CD14-positive monocyte (primary cell): ENCODE data around the gene COBLL1. TPM values are rescaled to one million over a fixed set of nuclear protein-coding genes. Genes with fewer than 3 reads are reported as not detected.

Experiments used
- DNase-seq, 3 donors: peaks; one replicate each; pipeline ENCODE4 v3.0.0-alpha.2; 2011 to 2022
- H2AFZ ChIP-seq: 2 replicates; pipeline ENCODE4 v1.6.0; 2012; ENCODE audit warnings: mild to moderate bottlenecking, low read depth, low read length, inconsistent platforms; ENCODE audit not compliant: insufficient read depth, poor library complexity, severe bottlenecking
- H3K27ac ChIP-seq, 2 donors: 1 replicate in 1 of 2; 2 replicates in 1 of 2; pipeline ENCODE4 v1.5.1; 2012 to 2013; ENCODE audit warnings: low read length in 2 of 2, control low read depth in 1 of 2, inconsistent platforms in 1 of 2, low read depth in 1 of 2, mild to moderate bottlenecking in 1 of 2
- H3K27me3 ChIP-seq, 2 donors: one replicate each; pipeline versions ENCODE4 v1.6.0 to v1.6.1; 2011 to 2013; ENCODE audit warnings: low read length in 2 of 2; ENCODE audit not compliant: control insufficient read depth in 2 of 2, insufficient read depth in 2 of 2
- H3K36me3 ChIP-seq, 2 donors: replicated peaks in 1 of 2; 1 replicate in 1 of 2; 2 replicates in 1 of 2; pipeline versions ENCODE4 v1.5.1 to v1.6.1; 2012 to 2013; ENCODE audit warnings: low read length in 2 of 2, control low read depth in 1 of 2, inconsistent platforms in 1 of 2, mild to moderate bottlenecking in 1 of 2; ENCODE audit not compliant: insufficient read depth in 2 of 2, control insufficient read depth in 1 of 2
- H3K4me1 ChIP-seq, 2 donors: 1 replicate in 1 of 2; 2 replicates in 1 of 2; pipeline versions ENCODE4 v1.5.1 to v1.6.1; 2012 to 2013; ENCODE audit warnings: low read length in 2 of 2, control low read depth in 1 of 2, inconsistent platforms in 1 of 2, mild to moderate bottlenecking in 1 of 2, moderate library complexity in 1 of 2; ENCODE audit not compliant: insufficient read depth in 2 of 2, control insufficient read depth in 1 of 2
- H3K4me2 ChIP-seq: replicated peaks from 2 replicates; pipeline ENCODE3; 2012; ENCODE audit warnings: low read length, moderate library complexity, mild to moderate bottlenecking; ENCODE audit not compliant: poor library complexity, severe bottlenecking; ENCODE audit errors: extremely low read depth
- H3K4me3 ChIP-seq, 3 experiments: fragments of 200-600 bp in 1 of 3; sonication (generic) in 1 of 3; replicated peaks in 1 of 3; 1 replicate in 2 of 3; 2 replicates in 1 of 3; pipeline ENCODE4 v1.5.1; 2011 to 2013; ENCODE audit warnings: low read length in 3 of 3, mild to moderate bottlenecking in 3 of 3, control low read depth in 2 of 3, low read depth in 2 of 3, inconsistent platforms in 1 of 3, moderate library complexity in 1 of 3
- H3K79me2 ChIP-seq: 2 replicates; pipeline ENCODE4 v1.6.0; 2012; ENCODE audit warnings: mild to moderate bottlenecking, control low read depth, inconsistent platforms, low read length, moderate library complexity; ENCODE audit not compliant: insufficient read depth
- H3K9ac ChIP-seq: 2 replicates; pipeline ENCODE4 v1.6.0; 2017; ENCODE audit warnings: low read length, mild to moderate bottlenecking; ENCODE audit not compliant: insufficient read depth, poor library complexity, severe bottlenecking
- H3K9me3 ChIP-seq, 2 donors: replicated peaks in 1 of 2; 1 replicate in 1 of 2; 2 replicates in 1 of 2; pipeline versions ENCODE4 v1.5.1 to v1.6.1; 2012 to 2013; ENCODE audit warnings: low read length in 2 of 2, control low read depth in 1 of 2; ENCODE audit not compliant: control insufficient read depth in 1 of 2, insufficient read depth in 1 of 2
- H4K20me1 ChIP-seq: 2 replicates; pipeline ENCODE4 v1.6.0; 2012; ENCODE audit warnings: mild to moderate bottlenecking, low read length, control low read depth, moderate library complexity; ENCODE audit not compliant: insufficient read depth
- H3K27ac Mint-ChIP-seq, 7 donors: one replicate each; pipeline ENCODE4 v1.8.0; 2020; ENCODE audit warnings: mild to moderate bottlenecking in 7 of 7, mixed read lengths in 7 of 7, moderate library complexity in 6 of 7, inconsistent platforms in 2 of 7
- H3K27me3 Mint-ChIP-seq, 3 donors: one replicate each; pipeline ENCODE4 v1.8.0; 2021 to 2022; ENCODE audit warnings: low read depth in 3 of 3, mild to moderate bottlenecking in 3 of 3, mixed read lengths in 3 of 3, moderate library complexity in 3 of 3, inconsistent platforms in 1 of 3
- H3K36me3 Mint-ChIP-seq, 2 donors: one replicate each; pipeline ENCODE4 v1.8.0; 2020; ENCODE audit warnings: mixed read lengths in 2 of 2, inconsistent platforms in 1 of 2, mild to moderate bottlenecking in 1 of 2
- H3K4me1 Mint-ChIP-seq: one replicate; pipeline ENCODE4 v1.8.0; 2020; ENCODE audit warnings: mild to moderate bottlenecking, mixed read lengths
- H3K4me3 Mint-ChIP-seq, 2 donors: one replicate each; pipeline ENCODE4 v1.8.0; 2020; ENCODE audit warnings: mild to moderate bottlenecking in 2 of 2, mixed read lengths in 2 of 2, moderate library complexity in 1 of 2
- H3K9me3 Mint-ChIP-seq, 7 donors: one replicate each; pipeline ENCODE4 v1.8.0; 2020 to 2022; ENCODE audit warnings: mixed read lengths in 7 of 7, mild to moderate bottlenecking in 6 of 7, moderate library complexity in 6 of 7, inconsistent platforms in 2 of 7
- CTCF ChIP-seq: fragments of 200-600 bp; IDR thresholded peaks from one replicate; pipeline ENCODE4 v1.8.0; 2022; ENCODE audit warnings: antibody characterized with exemption, mild to moderate bottlenecking
- WGBS: methylation state at CpG from one replicate; pipeline ENCODE4 v1.1.5; 2013; ENCODE audit warnings: missing lambda C conversion rate; ENCODE audit not compliant: insufficient coverage; 5-methylcytosine and 5-hydroxymethylcytosine counted together
- intact Hi-C, 2 donors: fragments of 100-400 bp; cut with micrococcal nuclease; formaldehyde crosslinking; loops; one replicate each; pipeline versions ENCODE4 v1.15.0 to v1.15.1; 2023
- polyA plus RNA-seq, 3 donors: library from polyadenylated mRNA; depleted of rRNA in 1 of 3; unstranded in 2 of 3; stranded (reverse) in 1 of 3; fragments of 300-500 nt in 2 of 3; fragments of >200 nt in 1 of 3; fragmentation: Illumina TruSeq in 2 of 3; gene quantifications; 1 replicate in 2 of 3; 2 replicates in 1 of 3; pipeline ENCODE4 v1.2.3, GENCODE V29; 2012 to 2021

COBLL1 gene
- polyA plus RNA-seq, 3 donors: 0.18 to 0.54 (median 0.24) TPM

DNA sequence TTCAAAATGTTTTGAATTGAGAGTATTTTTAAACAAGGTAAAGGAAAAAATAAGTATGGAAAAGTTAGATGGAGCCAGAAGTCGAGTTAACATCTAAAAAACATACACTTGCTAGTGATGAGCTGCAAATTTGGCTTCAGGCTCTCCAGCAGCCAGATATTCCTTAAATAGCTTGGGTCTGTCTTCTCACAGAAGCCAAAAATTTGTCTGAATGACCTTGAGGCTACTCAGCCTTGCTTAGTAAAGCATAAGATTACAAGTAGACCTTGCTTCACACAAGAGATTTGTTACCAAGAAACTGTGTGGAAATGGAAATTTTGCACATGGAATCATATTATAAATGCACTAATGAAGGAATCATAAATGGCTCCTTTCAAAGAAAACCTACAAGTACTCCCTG lies 179.6 kb downstream of the COBLL1 start:
- H3K27ac ChIP-seq: no peak overlapping the region
- H2AFZ ChIP-seq: no peak overlapping the region
- H3K27me3 ChIP-seq: no peaks in the 10 kb centered on the region
- no peaks in the 10 kb centered on the region for H3K4me1 ChIP-seq
- Mint-ChIP-seq H3K4me3 (no peak overlapping the region), H3K27ac (no peak overlapping the region), H3K27me3 (peaks cover 0 to 1% (median 0%) of the 10 kb centered on the region in 3 donors), H3K9me3 (peaks cover 0 to 3% (median 2%) of the 10 kb centered on the region in 7 donors), H3K4me1 (no peaks in the 10 kb centered on the region), H3K36me3 (no peaks in the 10 kb centered on the region)
- no peak overlapping the region for H3K9ac ChIP-seq
- no peaks in the 10 kb centered on the region for H3K79me2 ChIP-seq
- no CpG with 5 or more reads among the region's 1 CpG for WGBS
- H4K20me1 ChIP-seq: no peaks in the 10 kb centered on the region
- no peaks in the 10 kb centered on the region for H3K36me3 ChIP-seq
- no peak overlapping the region for H3K4me3 ChIP-seq
- no peaks in the 10 kb centered on the region for H3K9me3 ChIP-seq
- intact Hi-C loops: no loop called here
- no peak for DNase-seq
- TF ChIP-seq CTCF: no peak
- no peak overlapping the region for H3K4me2 ChIP-seq

DNA sequence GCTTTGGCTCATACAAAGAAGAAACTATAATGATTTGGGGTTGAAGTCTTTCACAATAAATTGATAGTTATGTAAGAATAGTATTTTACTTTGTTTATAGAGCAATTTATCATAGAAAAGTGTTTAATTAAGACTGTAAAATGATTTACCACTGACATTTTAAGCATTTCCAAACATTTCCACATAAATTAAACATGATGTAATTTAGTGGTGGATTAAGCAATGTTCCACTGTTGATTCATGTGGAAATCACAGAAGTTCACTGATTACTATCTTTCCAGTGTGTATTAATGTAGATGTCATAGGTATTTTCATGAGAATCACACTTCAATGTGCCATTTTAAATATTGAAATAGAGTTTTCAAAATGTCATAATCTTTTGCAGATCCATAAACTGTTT lies 180.3 kb downstream of the COBLL1 start:
- no peak overlapping the region for H3K4me3 ChIP-seq
- no peak overlapping the region for H2AFZ ChIP-seq
- no peaks in the 10 kb centered on the region for H4K20me1 ChIP-seq
- Mint-ChIP-seq H3K9me3 (peaks cover 0 to 3% (median 0%) of the 10 kb centered on the region in 7 donors), H3K4me3 (no peak overlapping the region), H3K36me3 (no peaks in the 10 kb centered on the region), H3K27ac (no peak overlapping the region), H3K27me3 (peaks cover 0 to 1% (median 0%) of the 10 kb centered on the region in 3 donors), H3K4me1 (no peaks in the 10 kb centered on the region)
- no peaks in the 10 kb centered on the region for H3K36me3 ChIP-seq
- DNase-seq: no peak
- intact Hi-C loops: no loop called here
- H3K79me2 ChIP-seq: no peaks in the 10 kb centered on the region
- H3K9me3 ChIP-seq: no peaks in the 10 kb centered on the region
- no peak for TF ChIP-seq CTCF
- no peak overlapping the region for H3K4me2 ChIP-seq
- H3K4me1 ChIP-seq: no peaks in the 10 kb centered on the region
- H3K9ac ChIP-seq: no peak overlapping the region
- no peaks in the 10 kb centered on the region for H3K27me3 ChIP-seq
- no peak overlapping the region for H3K27ac ChIP-seq
